ENCODE measurements around the gene TERT. TPM values are rescaled to one million over a fixed set of nuclear protein-coding genes. Genes with fewer than 3 reads are reported as not detected.

TERT gene
- total and polyA plus RNA-seq, 2 of the 8 experiments (the other 6 are each of a cell fraction or from before 2014, with no cell fraction given), result 13.1 to 23.1 TPM

DNA sequence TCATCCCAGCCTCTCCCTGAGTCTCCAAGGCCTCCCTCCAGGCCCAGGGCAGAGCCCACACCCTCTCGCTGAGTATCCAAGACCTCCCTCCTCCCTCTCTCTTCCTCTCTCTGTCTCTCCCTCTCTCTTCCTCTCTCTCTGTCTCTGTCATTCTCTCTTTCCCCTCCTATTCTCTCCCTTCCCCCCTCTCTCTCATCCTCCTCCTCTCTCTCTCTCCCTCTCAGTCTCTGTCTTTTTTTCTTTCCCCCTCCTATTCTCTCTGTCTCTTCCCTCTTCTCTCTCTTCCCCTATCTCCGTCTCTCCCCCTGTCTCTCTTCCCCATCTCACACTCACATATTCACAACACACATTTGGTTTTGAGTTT, 85.4 kb downstream of the TERT start:
- CTCF ChIA-PET (ENCODE audit: partially characterized antibody), result interaction anchor here (0.6 to 2.5 kb wide), 7 partner anchors 26 to 270 kb away, joined by 3 to 7 read pairs (median 4); no protein-coding TSS in a partner anchor
- Histone ChIP-seq H2BK15ac (ENCODE audit: low read length) (no peak overlapping the region), H4K20me1 (replicated peaks in 1 of 2; ENCODE audit: control insufficient read depth in 1 of 2, insufficient read depth in 2 of 2, low read length in 2 of 2) (peaks cover 3 to 6% of the 10 kb centered on the region in 2 experiments), H3K27me3 (replicated peaks in 1 of 4; ENCODE audit: control insufficient read depth in 3 of 4, extremely low read depth in 1 of 4, insufficient read depth in 3 of 4, low read length in 3 of 4) (no peaks in the 10 kb centered on the region; a peak in 1 of 7 replicates), H3K18ac (ENCODE audit: extremely low read depth, low read length) (no peak overlapping the region), H2AFZ (ENCODE audit: low read length) (no peak overlapping the region), H3K79me1 (ENCODE audit: low read depth, low read length) (no peaks in the 10 kb centered on the region), H4K8ac (ENCODE audit: extremely low read depth, insufficient read depth, low read length) (no peak overlapping the region), H2BK120ac (replicated peaks; ENCODE audit: low read depth, low read length) (no peak overlapping the region), H4K91ac (replicated peaks; ENCODE audit: insufficient read length, low read length) (no peak overlapping the region), H3K9me3 (ENCODE audit: insufficient read depth in 2 of 2, low read depth in 1 of 2, low read length in 1 of 2) (no peaks in the 10 kb centered on the region; a peak in 1 of 4 replicates), H3K4ac (replicated peaks; ENCODE audit: insufficient read length, low read depth, low read length) (no peak overlapping the region), H2BK12ac (ENCODE audit: low read depth, low read length) (no peak overlapping the region), H3K36me3 (ENCODE audit: control insufficient read depth in 2 of 4, insufficient read depth in 4 of 4, low read length in 3 of 4) (no peaks in the 10 kb centered on the region), H3K79me2 (ENCODE audit: control insufficient read depth in 1 of 2, insufficient read depth in 2 of 2, low read length in 2 of 2) (no peaks in the 10 kb centered on the region), H3K14ac (ENCODE audit: insufficient read length) (no peak overlapping the region), H2BK5ac (ENCODE audit: low read depth, low read length) (no peak overlapping the region), H3K56ac (replicated peaks; ENCODE audit: insufficient read length, low read depth, low read length) (no peak overlapping the region), H3K9ac (replicated peaks in 1 of 4; ENCODE audit: extremely low read depth in 1 of 4, low read depth in 3 of 4, low read length in 3 of 4) (no peak overlapping the region), H2BK20ac (ENCODE audit: low read length) (no peak overlapping the region), H3K23me2 (ENCODE audit: low read depth, low read length) (no peaks in the 10 kb centered on the region), H4K5ac (ENCODE audit: insufficient read length, low read depth, low read length) (no peak overlapping the region), H3K27ac (ENCODE audit: low read depth, low read length) (no peak overlapping the region), H2AK5ac (ENCODE audit: low read depth, low read length) (no peak overlapping the region), H3K4me2 (ENCODE audit: insufficient read depth in 1 of 2, low read depth in 2 of 2, low read length in 2 of 2) (no peak overlapping the region), H3K4me3 (ENCODE audit: extremely low read depth in 1 of 4, insufficient read depth in 2 of 4, low read depth in 3 of 4, low read length in 4 of 4) (no peak overlapping the region), H3K4me1 (replicated peaks in 1 of 4; ENCODE audit: control insufficient read depth in 3 of 4, insufficient read depth in 4 of 4, low read length in 3 of 4) (peaks cover 0 to 3% (median 0%) of the 10 kb centered on the region in 4 experiments; a peak in 1 of 7 replicates), H3K23ac (ENCODE audit: insufficient read length) (no peak overlapping the region)
- FAIRE-seq (no peak), DNase-seq (ENCODE audit: low read depth in 1 of 2, low spot score in 2 of 2) (no peak)
- TF ChIP-seq CREB1 (IDR thresholded peaks at IDR 0.05), result no peak
- no peak for TF ChIP-seq GABPA (IDR thresholded peaks at IDR 0.05; ENCODE audit: borderline replicate concordance, insufficient read depth, low read length)
- TF ChIP-seq TCF12 (IDR thresholded peaks at IDR 0.05; ENCODE audit: low read depth, low read length), result no peak
- no peak for TF ChIP-seq EZH2 (IDR thresholded peaks at IDR 0.05; ENCODE audit: low read depth, low read length, severe bottlenecking)
- TF ChIP-seq NANOG (IDR thresholded peaks at IDR 0.05; ENCODE audit: insufficient read depth, low read depth, low read length, poor library complexity, severe bottlenecking), result no peak
- no peak for TF ChIP-seq NRF1 (IDR thresholded peaks at IDR 0.05; ENCODE audit: low read depth, low read length)
- no peak for TF ChIP-seq SAP30 (IDR thresholded peaks at IDR 0.05; ENCODE audit: insufficient read depth, insufficient replicate concordance, low read length)
- TF ChIP-seq MAFK (IDR thresholded peaks at IDR 0.05; ENCODE audit: low read depth, low read length), result no peak
- TF ChIP-seq, protein P1, sequence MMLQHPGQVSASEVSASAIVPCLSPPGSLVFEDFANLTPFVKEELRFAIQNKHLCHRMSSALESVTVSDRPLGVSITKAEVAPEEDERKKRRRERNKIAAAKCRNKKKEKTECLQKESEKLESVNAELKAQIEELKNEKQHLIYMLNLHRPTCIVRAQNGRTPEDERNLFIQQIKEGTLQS (IDR thresholded peaks at IDR 0.05; ENCODE audit: insufficient read depth, low read depth, low read length), result no peak
- TF ChIP-seq SUZ12 (IDR thresholded peaks at IDR 0.05; ENCODE audit: low read length), result no peak
- TF ChIP-seq ASH2L (IDR thresholded peaks at IDR 0.05; ENCODE audit: low read length), result no peak
- POLR2A ChIA-PET (ENCODE audit: partially characterized antibody), result interaction anchor here (1.0 kb wide), 1 partner anchor 10 kb away, joined by 4 read pairs; no protein-coding TSS in a partner anchor
- WGBS, 2 experiments (ENCODE audit: extremely low coverage in 1 of 2, insufficient coverage in 1 of 2, insufficient read length in 1 of 2, insufficient replicate concordance in 2 of 2, low coverage in 1 of 2, low lambda C conversion rate in 2 of 2, missing lambda C conversion rate in 1 of 2), result 88% methylated on average over 2 of the region's 2 CpGs; no CpG with 5 or more reads in 1 of the 2 experiments
